ENCODE results near the gene ATP6V1C2. TPM values are rescaled to one million over a fixed set of nuclear protein-coding genes. Genes with fewer than 3 reads are reported as not detected.

The ATP6V1C2 gene
- total RNA-seq, 3 donors from 2014 or later (not counting 1 experiment from before 2014, with no cell fraction given) = 0.92 TPM; not detected in 2

- no peaks in the 10 kb centered on the region for H3K4me1 ChIP-seq (ENCODE audit: control insufficient read depth, insufficient read depth, low read length)
- 92% methylated on average over 12 of the region's 12 CpGs for WGBS (ENCODE audit: insufficient coverage)
- intact Hi-C loops (cut with micrococcal nuclease) = no loop called here
- Mint-ChIP-seq H3K4me1 (no peaks in the 10 kb centered on the region), H3K27me3 (ENCODE audit: low read depth in 2 of 2) (peaks cover 28 to 30% of the 10 kb centered on the region in 2 donors), H3K4me3 (no peak overlapping the region), H3K9me3 (no peaks in the 10 kb centered on the region), H3K27ac (no peak overlapping the region), H3K36me3 (no peaks in the 10 kb centered on the region)
- H3K36me3 ChIP-seq (ENCODE audit: control insufficient read depth, insufficient read depth, low read length) = no peaks in the 10 kb centered on the region
- no peak for TF ChIP-seq CTCF (IDR thresholded peaks at IDR 0.05)
- no peak overlapping the region for H3K27ac ChIP-seq (ENCODE audit: low read length)
- no peaks in the 10 kb centered on the region for H3K9me3 ChIP-seq (ENCODE audit: control insufficient read depth, insufficient read depth, low read length)
- no peak for ATAC-seq
- no peak for DNase-seq
- H3K27me3 ChIP-seq (ENCODE audit: control insufficient read depth, insufficient read depth, low read length) = no peaks in the 10 kb centered on the region
- H3K4me3 ChIP-seq (ENCODE audit: low read length) = no peak overlapping the region
These were observed 98.4 kb downstream of the ATP6V1C2 start for GRCh38 chr2:10819714-10820314.

DNA sequence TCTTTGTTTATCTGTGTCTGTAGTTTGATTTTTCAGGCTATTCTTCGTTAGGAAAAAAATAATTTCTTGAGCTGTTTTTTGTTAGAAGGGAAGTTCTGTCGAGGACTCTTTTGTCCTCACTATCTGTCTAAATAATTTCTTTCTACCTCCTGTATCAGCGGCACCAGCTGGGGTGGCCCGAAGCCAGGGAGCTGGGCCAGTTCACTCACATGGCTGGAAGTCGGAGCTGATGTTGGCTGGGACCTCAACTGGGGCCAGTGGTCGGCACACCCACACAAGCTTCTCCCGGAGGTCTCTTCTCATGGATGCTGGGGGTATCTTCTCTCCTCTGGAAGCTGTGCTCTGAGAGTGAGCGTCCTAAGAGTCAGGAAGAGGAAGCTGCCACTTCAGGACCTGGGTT lies 99.1 kb downstream of the ATP6V1C2 start:
- ATAC-seq = no peak
- no peaks in the 10 kb centered on the region for H3K4me1 ChIP-seq (ENCODE audit: control insufficient read depth, insufficient read depth, low read length)
- TF ChIP-seq CTCF (IDR thresholded peaks at IDR 0.05) = no peak
- H3K4me1 Mint-ChIP-seq = no peaks in the 10 kb centered on the region
- H3K4me3 Mint-ChIP-seq = no peak overlapping the region
- H3K27me3 Mint-ChIP-seq (ENCODE audit: low read depth in 2 of 2) = peaks cover 33 to 37% of the 10 kb centered on the region in 2 donors
- H3K4me3 ChIP-seq (ENCODE audit: low read length) = no peak overlapping the region
- intact Hi-C loops (cut with micrococcal nuclease) = no loop called here
- no peaks in the 10 kb centered on the region for H3K9me3 ChIP-seq (ENCODE audit: control insufficient read depth, insufficient read depth, low read length)
- no peaks in the 10 kb centered on the region for H3K27me3 ChIP-seq (ENCODE audit: control insufficient read depth, insufficient read depth, low read length)
- no peaks in the 10 kb centered on the region for H3K9me3 Mint-ChIP-seq
- no peak overlapping the region for H3K27ac ChIP-seq (ENCODE audit: low read length)
- 82% methylated on average over 7 of the region's 8 CpGs for WGBS (ENCODE audit: insufficient coverage)
- no peak overlapping the region for H3K27ac Mint-ChIP-seq
- no peaks in the 10 kb centered on the region for H3K36me3 Mint-ChIP-seq
- no peak for DNase-seq
- no peaks in the 10 kb centered on the region for H3K36me3 ChIP-seq (ENCODE audit: control insufficient read depth, insufficient read depth, low read length)

DNA sequence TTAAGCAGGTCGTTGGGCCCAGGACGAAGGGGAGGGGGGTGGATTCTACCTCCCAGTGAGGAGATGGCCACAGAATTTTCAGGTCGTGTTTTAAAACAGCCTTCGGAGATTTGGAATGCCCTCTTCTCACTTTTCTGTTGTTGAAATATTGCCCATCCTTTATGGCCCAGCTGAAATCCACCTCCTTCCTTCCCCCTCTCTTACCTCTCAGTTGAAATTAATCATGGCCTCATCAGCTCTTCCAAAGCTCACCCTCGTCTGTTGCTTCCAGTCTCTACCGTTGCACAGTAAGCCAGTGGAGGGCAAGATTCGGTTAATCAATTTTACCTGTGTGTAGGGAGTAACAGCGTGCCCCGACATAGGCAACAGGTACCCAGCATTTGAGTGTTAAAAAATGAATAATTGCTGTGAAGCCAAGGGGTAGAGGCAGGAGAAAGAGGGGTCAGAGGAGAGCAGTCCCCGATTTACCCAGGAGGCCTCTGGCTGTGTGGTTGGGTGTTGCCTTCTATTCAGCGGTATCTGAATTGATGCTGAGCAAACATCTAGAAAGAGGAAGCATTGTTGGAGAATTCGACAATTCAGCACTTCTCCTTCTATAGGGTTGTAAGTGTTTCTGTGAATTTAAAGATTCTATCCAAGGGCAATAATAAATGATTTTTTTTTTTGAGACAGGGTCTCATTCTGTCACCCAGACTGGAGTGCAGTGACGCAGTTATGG lies 99.7 kb downstream of the ATP6V1C2 start:
- DNase-seq = no peak
- 64% methylated on average over 12 of the region's 13 CpGs for WGBS (ENCODE audit: insufficient coverage)
- H3K4me1 Mint-ChIP-seq = no peaks in the 10 kb centered on the region
- H3K36me3 ChIP-seq (ENCODE audit: control insufficient read depth, insufficient read depth, low read length) = no peaks in the 10 kb centered on the region
- no peaks in the 10 kb centered on the region for H3K4me1 ChIP-seq (ENCODE audit: control insufficient read depth, insufficient read depth, low read length)
- H3K9me3 Mint-ChIP-seq = no peaks in the 10 kb centered on the region
- no peak for ATAC-seq
- TF ChIP-seq CTCF (IDR thresholded peaks at IDR 0.05) = no peak
- peaks cover 37 to 43% of the 10 kb centered on the region in 2 donors for H3K27me3 Mint-ChIP-seq (ENCODE audit: low read depth in 2 of 2)
- no peak overlapping the region for H3K4me3 ChIP-seq (ENCODE audit: low read length)
- H3K36me3 Mint-ChIP-seq = no peaks in the 10 kb centered on the region
- H3K4me3 Mint-ChIP-seq = no peak overlapping the region
- no peaks in the 10 kb centered on the region for H3K27me3 ChIP-seq (ENCODE audit: control insufficient read depth, insufficient read depth, low read length)
- no peak overlapping the region for H3K27ac Mint-ChIP-seq
- H3K27ac ChIP-seq (ENCODE audit: low read length) = no peak overlapping the region
- intact Hi-C loops (cut with micrococcal nuclease) = no loop called here
- H3K9me3 ChIP-seq (ENCODE audit: control insufficient read depth, insufficient read depth, low read length) = no peaks in the 10 kb centered on the region

Measured in natural killer cell (primary cell).